Measurements from ENCODE around the gene UQCRHL.
"Not testable (repeated sequence)": the region's sequence is repeated elsewhere in the genome, so short reads cannot be mapped to it uniquely, and the experiment has no call there.

The UQCRHL gene

GRCh38 chr1:15807549-15807948 lies at the start of gene UQCRHL:
UQCRHL (minus strand) TSS chr1:15807649; CDS start chr1:15807649, 0 bp downstream.
- DNase-seq: not testable (repeated sequence)

GRCh38 chr1:15856888-15857287 lies 49.4 kb upstream of the UQCRHL start:
- DNase-seq: no peak

- DNase-seq: no peak
Measured at GRCh38 chr1:15852828-15853302, 45.4 kb upstream of the UQCRHL start.

GRCh38 chr1:15852036-15852827 lies 44.8 kb upstream of the UQCRHL start:
- DNase-seq: peak; percentile 34

- DNase-seq: no peak
Measured at GRCh38 chr1:15851210-15852035, 44.0 kb upstream of the UQCRHL start.

- DNase-seq: no peak
Measured at GRCh38 chr1:15850471-15851001, 43.1 kb upstream of the UQCRHL start.

- DNase-seq: peak; percentile 44
Measured at GRCh38 chr1:15849775-15850324, 42.4 kb upstream of the UQCRHL start.

GRCh38 chr1:15848929-15849774 lies 41.7 kb upstream of the UQCRHL start:
- peak; percentile 75 for DNase-seq

- DNase-seq: peak; percentile 56
Measured at GRCh38 chr1:15848143-15848928, 40.9 kb upstream of the UQCRHL start.

- no peak for DNase-seq
Measured at GRCh38 chr1:15847893-15848142, 40.4 kb upstream of the UQCRHL start.

- DNase-seq: peak; percentile 99
Measured at GRCh38 chr1:15847100-15847892, 39.8 kb upstream of the UQCRHL start, which contains the start of gene SPEN. SPEN (plus strand) TSS chr1:15847707; CDS start chr1:15848068, 361 bp downstream.

- not testable (repeated sequence) for DNase-seq
Measured at GRCh38 chr1:15846056-15846455, 38.6 kb upstream of the UQCRHL start.

GRCh38 chr1:15843826-15844572 lies 36.5 kb upstream of the UQCRHL start:
- DNase-seq: no peak

- DNase-seq: no peak
Measured at GRCh38 chr1:15838721-15839120, 31.3 kb upstream of the UQCRHL start.

- DNase-seq: no peak
Measured at GRCh38 chr1:15837931-15838330, 30.5 kb upstream of the UQCRHL start.

GRCh38 chr1:15836772-15837669 lies 29.6 kb upstream of the UQCRHL start:
- DNase-seq: peak; percentile 28

GRCh38 chr1:15836511-15836771 lies 29.0 kb upstream of the UQCRHL start:
- DNase-seq: not testable (repeated sequence)

GRCh38 chr1:15835741-15836510 lies 28.5 kb upstream of the UQCRHL start:
- peak; percentile 100 for DNase-seq
